ENCODE data around the gene ARHGAP24. TPM values are rescaled to one million over a fixed set of nuclear protein-coding genes. Genes with fewer than 3 reads are reported as not detected.
"Not testable (repeated sequence)": the region's sequence is repeated elsewhere in the genome, so short reads cannot be mapped to it uniquely, and the experiment has no call there.

The ARHGAP24 gene
- total and polyA plus RNA-seq, 12 donors, result 0.72 to 53.4 (median 4.4) TPM

- no peaks in the 10 kb centered on the region for H3K9me3 ChIP-seq (replicated peaks in 1 of 3)
- no peak overlapping the region for H3K27ac ChIP-seq
- peaks cover 8 to 10% of the 10 kb centered on the region in 2 donors for H3K4me1 ChIP-seq (replicated peaks in 1 of 2)
- 77 to 88% (median 85%) methylated on average over 5 of the region's 5 CpGs for WGBS, 4 donors
- no peak for TF ChIP-seq CTCF (IDR thresholded peaks at IDR 0.05)
- TF ChIP-seq POLR2A (IDR thresholded peaks at IDR 0.05), result no peak
- H3K4me3 ChIP-seq, result no peak overlapping the region
- intact Hi-C loops (cut with DNase I), result no loop called here
- H3K27me3 ChIP-seq, result no peaks in the 10 kb centered on the region
- no peak for DNase-seq
- no peaks in the 10 kb centered on the region for H3K36me3 ChIP-seq (replicated peaks in 1 of 2)
These were observed 539.6 kb downstream of the ARHGAP24 start for GRCh38 chr4:86014599-86014998.

- intact Hi-C loops (cut with DNase I), result no loop called here
These were observed 540.7 kb downstream of the ARHGAP24 start for GRCh38 chr4:86015412-86016350.

GRCh38 chr4:86019362-86019761 is 544.4 kb downstream of the ARHGAP24 start:
- Histone ChIP-seq H3K9me3 (replicated peaks in 1 of 3) (no peaks in the 10 kb centered on the region), H3K36me3 (replicated peaks in 1 of 2) (no peaks in the 10 kb centered on the region), H3K4me1 (replicated peaks in 1 of 2) (no peaks in the 10 kb centered on the region), H3K27me3 (no peaks in the 10 kb centered on the region), H3K27ac (no peak overlapping the region), H3K4me3 (no peak overlapping the region)
- DNase-seq, result no peak
- TF ChIP-seq CTCF (IDR thresholded peaks at IDR 0.05) (no peak), POLR2A (IDR thresholded peaks at IDR 0.05) (no peak)
- intact Hi-C loops (cut with DNase I), result no loop called here
- 90 to 97% (median 95%) methylated on average over 1 of the region's 1 CpG for WGBS, 4 donors

More at GRCh38 chr4:86015412-86016350, 540.7 kb downstream of the ARHGAP24 start:
- no peaks in the 10 kb centered on the region for H3K9me3 ChIP-seq (replicated peaks in 1 of 3)
- DNase-seq, result no peak
- H3K27ac ChIP-seq, result no peak overlapping the region
- peaks cover 8 to 10% of the 10 kb centered on the region in 2 donors for H3K4me1 ChIP-seq (replicated peaks in 1 of 2)
- WGBS, 4 donors, result 83 to 88% (median 85%) methylated on average over 2 of the region's 2 CpGs
- TF ChIP-seq CTCF (IDR thresholded peaks at IDR 0.05) (no peak), POLR2A (IDR thresholded peaks at IDR 0.05) (no peak)
- no peaks in the 10 kb centered on the region for H3K36me3 ChIP-seq (replicated peaks in 1 of 2)
- no peaks in the 10 kb centered on the region for H3K27me3 ChIP-seq
- H3K4me3 ChIP-seq, result no peak overlapping the region

- Histone ChIP-seq H3K36me3 (replicated peaks in 1 of 2) (no peaks in the 10 kb centered on the region), H3K4me1 (replicated peaks in 1 of 2) (no peaks in the 10 kb centered on the region), H3K9me3 (replicated peaks in 1 of 3) (no peaks in the 10 kb centered on the region), H3K4me3 (no peak overlapping the region), H3K27ac (no peak overlapping the region), H3K27me3 (no peaks in the 10 kb centered on the region)
- TF ChIP-seq POLR2A (IDR thresholded peaks at IDR 0.05), result no peak
- no peak for TF ChIP-seq CTCF (IDR thresholded peaks at IDR 0.05)
- DNase-seq, result no peak
- intact Hi-C loops (cut with DNase I), result no loop called here
These were observed 545.0 kb downstream of the ARHGAP24 start for GRCh38 chr4:86019906-86020305.

GRCh38 chr4:86021671-86022070 is 546.7 kb downstream of the ARHGAP24 start:
- H3K27ac ChIP-seq; H3K27me3 ChIP-seq; H3K36me3 ChIP-seq (replicated peaks in 1 of 2); H3K4me1 ChIP-seq (replicated peaks in 1 of 2); intact Hi-C loops (cut with DNase I); H3K9me3 ChIP-seq (replicated peaks in 1 of 3); DNase-seq; H3K4me3 ChIP-seq: not testable (repeated sequence)
- 92 to 99% (median 98%) methylated on average over 15 to 24 of the region's 24 CpGs; no CpG with 5 or more reads in 1 of the 4 donors for WGBS, 4 donors
